A172 (cell line): Measurements from ENCODE around the gene HAP1. TPM values are rescaled to one million over a fixed set of nuclear protein-coding genes. Genes with fewer than 3 reads are reported as not detected.
"Not testable (repeated sequence)": the region's sequence is repeated elsewhere in the genome, so short reads cannot be mapped to it uniquely, and the experiment has no call there.

Source experiments
- DNase-seq: peaks from one replicate; pipeline ENCODE4 v3.0.0-alpha.2; 2015; ENCODE audit warnings: low spot score
- total RNA-seq: library from RNA; depleted of rRNA; stranded (reverse); fragments of >200 nt; shearing (Covaris generic); gene quantifications from 2 replicates; pipeline ENCODE4 v1.2.3, GENCODE V29; 2014

HAP1 gene
- total RNA-seq, 1 experiment from 2014 or later, result 0.43 TPM

DNA sequence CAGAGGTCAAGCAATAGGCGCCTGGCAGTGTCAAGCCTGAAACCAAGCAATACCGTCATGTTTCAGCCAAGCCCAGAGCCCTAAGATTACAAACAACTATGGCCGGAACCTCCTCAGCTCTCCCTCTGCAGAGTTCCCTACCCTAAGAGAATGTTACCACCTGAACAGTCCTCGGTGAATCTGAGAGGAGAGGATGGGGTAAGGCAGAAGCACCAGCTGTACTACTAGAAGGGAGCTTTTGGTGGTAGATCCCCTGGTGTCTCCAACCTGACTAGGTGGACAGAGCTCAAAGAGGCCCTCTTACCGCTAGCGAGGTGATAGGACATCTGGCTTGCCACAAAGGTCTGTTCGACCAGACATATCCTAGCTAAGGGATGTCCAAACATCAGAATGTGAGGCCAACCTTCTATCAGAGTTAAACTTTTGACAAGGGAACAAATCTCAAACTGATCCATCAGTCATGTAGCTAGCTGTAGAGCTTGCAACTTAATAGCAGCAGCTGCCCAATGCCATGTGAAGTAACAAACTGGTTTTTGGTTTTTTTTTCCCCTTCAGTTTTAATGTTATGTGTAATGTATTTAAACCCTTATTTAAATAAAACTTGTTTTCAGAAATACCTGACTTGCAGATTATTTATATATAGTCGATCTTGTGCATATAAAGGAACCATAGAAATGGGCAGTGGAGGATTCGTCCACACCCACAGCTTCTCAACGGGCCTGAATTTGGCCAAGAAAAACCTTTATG is 43.2 kb downstream of the HAP1 start:
- no peak for DNase-seq

DNA sequence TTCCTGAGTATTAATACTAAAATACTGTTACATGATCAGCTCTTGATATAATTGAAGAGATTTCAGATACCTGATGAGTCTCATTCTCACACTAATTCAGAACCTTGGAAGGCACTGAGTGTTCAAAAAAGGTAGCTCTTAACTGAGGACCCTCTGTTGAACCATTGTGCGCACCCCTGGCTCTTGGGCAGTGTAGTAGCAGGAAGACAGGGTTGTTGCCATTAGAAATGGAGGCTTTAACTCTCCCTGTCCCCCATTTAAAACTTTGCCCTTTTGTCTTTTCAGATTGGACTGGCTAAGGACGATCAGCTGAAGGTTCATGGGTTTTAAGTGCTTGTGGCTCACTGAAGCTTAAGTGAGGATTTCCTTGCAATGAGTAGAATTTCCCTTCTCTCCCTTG is 43.9 kb downstream of the HAP1 start:
- no peak for DNase-seq

DNA sequence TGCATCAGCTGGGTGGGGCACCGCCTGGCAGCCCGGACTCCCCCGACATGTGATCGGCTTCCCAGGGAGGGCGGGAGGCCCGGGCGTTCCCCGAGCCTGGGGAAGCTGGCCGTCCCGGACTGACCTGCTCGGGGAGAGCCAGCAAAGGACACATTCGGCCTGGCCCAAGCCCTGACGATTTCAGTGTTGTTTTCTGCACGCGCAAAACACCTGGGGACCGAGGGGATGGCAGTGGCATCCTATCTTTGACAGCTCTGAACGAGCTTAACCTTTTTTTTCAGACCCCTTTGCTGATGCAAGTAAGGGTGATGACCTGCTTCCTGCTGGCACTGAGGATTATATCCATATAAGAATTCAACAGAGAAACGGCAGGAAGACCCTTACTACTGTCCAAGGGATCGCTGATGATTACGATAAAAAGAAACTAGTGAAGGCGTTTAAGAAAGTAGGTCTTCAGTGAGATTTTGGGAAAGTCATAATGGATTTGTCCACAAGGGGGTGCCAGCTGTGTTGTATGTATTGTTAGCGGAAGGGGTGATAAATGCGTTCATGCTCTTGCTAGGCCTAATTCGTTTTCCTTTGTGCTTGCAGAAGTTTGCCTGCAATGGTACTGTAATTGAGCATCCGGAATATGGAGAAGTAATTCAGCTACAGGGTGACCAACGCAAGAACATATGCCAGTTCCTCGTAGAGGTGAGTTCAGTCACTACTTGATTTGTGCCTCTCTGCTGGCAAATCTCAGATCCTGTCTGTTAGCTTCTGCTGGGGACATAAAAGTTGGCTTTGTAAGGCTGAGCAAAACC is 44.7 kb downstream of the HAP1 start:
- DNase-seq, result peak; percentile 58

DNA sequence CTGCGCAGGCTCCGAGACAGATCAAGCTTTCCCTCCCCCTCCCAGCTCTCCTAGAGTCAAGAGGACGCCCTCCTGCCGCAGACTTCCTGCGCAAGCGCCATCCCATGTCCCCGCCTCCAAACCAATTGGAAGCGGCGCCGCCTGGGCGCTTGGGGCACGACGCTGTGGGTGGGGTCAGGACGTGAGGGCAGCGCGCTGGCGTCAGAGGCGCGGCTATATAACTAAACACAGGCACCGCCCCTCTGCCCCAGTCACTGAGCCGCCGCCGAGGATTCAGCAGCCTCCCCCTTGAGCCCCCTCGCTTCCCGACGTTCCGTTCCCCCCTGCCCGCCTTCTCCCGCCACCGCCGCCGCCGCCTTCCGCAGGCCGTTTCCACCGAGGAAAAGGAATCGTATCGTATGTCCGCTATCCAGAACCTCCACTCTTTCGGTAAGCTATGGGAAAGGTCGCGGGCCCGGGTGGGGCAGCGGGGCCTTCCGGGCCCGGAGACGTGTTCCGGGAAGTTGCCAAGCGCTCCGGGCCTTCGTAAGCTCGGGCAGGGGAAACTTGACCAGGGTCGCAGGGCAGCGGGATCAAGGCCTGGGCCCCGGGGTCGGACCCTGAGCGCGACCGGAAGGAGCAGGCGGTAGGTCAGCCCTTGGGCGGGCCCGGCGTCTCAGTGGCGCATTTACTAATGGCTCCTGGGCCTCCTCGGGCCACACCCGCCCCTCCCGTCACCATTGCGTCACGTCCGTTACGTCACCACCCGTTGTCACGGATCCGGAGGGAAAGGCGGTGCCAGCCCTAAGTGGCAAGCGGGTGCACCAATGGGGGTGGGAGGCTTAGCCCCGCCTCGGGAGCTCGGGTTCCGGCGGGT is 45.6 kb downstream of the HAP1 start, which contains the start of gene EIF1:
EIF1 (plus strand) TSS at position 245 of the 856 bp plus-strand sequence; CDS start at position 399, 154 bp downstream.
- DNase-seq, result peak; percentile 99

DNA sequence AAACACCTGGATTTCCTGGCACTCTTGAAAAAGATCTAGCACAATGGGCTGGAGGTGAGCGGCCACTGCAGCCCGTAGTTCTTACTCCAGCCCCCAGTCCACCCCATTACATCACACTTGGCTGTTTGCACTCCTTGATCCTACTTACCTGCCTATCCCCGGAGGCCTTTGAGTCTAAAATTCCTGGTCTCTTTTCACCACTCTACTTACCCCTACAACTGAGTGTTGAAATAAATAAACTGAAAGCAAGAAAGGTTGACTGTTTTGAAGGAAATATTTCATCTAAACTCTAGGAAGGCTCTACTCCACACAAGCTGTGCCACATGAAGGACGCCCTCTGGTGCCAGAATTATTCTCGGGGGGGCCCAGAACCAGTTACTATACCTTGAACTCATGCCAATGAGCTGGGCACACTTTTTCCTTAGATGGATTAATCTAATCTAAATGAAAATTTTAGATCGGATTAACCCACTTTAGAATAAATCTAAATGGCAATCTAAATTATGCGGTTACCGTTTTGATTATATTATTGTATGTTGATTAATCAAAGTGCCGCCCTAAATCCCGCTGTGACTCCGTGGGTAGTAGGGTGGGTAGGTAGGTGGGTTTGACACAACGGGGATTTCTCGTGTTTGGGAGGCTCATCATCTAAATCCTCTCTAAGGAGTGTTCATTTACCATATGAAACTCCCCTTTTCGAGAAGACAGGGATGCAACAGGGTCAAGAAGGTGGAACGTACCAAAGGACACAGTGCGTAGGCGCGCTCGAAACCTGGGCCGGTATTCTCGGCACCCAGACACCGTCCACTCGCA is 46.4 kb downstream of the HAP1 start:
- DNase-seq, result peak; percentile 73

DNA sequence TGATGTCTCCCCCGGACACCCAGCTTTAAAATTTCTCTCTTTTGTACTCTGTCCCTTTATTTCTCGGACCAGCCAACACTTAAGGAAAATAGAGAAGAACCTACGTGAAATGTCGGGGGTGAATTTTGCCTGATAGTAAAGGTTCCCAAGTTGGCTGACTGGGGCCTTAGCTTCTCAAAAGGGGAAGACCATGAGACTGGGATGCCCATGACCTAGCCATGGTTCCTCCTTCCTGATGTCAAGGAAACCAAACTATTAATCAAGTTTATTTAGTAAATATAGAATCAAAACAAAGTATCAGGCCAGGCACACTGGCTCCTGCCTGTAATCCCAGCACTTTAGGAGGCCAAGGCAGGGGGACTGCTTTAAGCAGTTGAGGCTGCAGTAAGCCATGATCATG is 48.2 kb downstream of the HAP1 start:
- DNase-seq, result no peak

DNA sequence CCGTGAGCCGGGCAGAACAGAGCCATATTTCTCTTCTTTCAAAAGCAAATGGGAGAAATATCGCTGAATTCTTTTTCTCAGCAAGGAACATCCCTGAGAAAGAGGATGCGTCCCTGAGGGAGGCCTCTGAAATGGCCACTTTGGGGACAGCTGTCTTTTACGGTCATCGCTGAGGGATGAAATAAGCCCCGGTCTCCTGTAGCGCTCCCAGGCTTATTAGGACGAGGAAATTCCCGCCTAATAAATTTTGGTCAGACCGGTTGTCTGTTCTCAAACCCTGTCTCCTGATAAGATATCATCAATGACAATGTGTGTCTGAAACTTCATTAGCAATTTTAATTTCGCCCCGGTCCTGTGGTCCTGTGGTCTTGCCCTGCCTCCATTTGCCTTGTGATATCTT is 48.7 kb downstream of the HAP1 start:
- not testable (repeated sequence) for DNase-seq

DNA sequence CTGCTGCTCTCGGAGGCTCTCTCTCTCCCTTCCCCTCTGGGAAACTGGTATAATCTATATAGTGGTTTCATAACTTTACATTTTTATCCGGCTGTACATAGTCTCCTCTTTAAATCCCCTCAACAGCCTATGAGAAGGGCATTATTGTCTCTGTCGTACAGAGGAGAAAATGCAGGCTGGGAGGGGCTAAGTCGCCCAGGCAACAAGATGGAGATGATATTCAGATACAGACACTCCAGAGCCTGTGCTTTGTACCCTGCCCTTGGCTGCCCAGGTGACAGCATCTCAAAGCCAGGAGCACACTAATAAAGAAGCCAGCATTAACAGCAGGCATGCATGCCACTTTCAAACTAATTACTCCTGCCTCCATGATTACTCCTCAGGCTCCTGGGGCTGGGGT is 50.4 kb downstream of the HAP1 start:
- no peak for DNase-seq

DNA sequence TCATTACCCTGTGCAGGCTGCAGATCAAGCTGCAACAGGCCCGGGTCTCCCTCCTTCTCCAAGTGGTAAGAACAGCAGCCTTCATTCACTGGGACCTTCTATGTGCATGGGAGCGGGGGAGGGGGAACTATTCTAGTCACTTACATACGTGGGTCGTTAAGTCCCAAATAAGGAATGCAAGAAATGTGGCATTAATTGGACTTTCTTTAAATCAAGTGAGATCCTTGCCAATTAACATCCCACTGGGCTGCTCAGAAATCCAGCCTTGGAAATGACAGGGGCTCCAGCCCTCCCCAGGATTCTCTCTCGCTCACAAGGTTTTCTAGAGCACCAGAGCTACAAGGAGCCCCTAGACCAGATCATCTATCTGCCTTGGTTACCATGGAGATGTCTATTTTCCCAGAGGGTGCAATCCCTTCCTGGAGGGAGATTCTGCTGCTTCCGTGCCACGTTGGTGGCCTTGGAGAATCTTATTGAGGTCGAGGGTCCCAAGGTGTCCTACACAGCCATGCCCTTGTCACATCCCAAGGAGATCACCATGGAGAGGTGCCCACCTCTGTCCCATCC is 50.9 kb downstream of the HAP1 start:
- no peak for DNase-seq

DNA sequence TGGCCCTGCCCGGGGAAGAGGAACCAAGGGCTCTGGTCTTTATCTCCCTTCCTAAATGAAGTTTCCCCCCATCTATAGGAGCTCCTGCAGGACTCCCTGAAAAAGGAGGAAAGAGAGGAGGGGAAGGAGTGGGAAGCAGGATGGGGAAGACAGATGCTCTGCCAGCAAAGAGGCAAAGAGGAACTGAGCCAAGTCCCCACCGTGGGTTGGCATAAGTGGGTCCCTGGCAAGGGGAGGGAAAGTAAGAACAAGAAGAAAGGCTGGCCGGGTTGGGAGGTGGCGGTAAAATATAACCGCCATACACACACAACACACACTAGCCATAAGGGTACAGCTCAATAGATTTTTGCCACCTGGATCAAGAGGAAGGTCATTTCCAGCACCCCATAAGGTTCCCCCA is 51.8 kb downstream of the HAP1 start:
- DNase-seq, result no peak

DNA sequence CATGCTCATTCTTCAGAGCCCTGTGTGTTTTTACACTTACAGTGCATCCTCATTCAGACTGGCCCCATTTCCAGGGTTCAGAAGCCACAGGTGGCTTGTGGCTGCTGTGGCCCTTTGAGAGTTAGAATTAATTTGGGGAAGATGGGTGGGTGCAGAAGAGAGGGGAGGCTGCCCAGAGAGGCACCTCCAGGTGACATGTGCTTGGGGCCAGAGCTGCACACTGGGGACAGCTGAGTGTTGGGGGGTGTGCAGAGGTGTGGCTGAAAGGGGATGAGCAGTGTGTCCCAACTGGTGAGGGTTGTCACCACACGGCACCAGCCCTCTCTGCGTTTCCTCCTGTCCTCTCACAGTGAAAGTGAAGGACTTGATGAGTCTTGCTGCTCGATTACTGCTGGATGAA is 52.7 kb downstream of the HAP1 start:
- DNase-seq, result no peak

DNA sequence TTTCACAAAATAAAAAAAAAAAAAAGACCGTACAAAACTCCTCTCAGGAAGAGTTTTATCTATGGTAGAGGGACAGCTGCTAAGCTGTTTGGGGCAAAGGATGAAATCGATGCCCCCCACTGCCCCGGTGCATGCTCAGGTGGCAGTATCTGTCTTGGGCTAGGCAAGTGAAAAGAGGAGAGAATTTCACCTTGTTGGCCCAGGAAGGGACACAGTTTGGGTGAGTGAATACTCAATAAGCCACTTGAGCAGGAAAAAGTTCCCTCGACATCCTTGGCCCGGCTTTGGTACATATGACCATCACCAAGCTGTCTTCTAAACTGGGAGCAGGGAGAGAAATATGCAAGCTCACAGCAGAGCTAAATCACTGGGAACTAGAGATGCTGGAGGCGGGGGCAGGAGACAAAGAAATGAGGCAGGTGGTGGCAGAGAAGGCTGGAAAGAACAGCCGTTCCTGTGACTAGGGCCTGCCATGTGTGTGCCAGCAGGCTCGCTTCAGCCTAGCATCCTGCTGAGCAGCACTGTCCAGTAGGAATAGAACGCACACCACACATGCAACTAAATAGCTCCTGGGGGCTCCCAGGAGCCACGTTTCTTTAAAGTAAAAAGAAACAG is 53.9 kb downstream of the HAP1 start:
- no peak for DNase-seq

DNA sequence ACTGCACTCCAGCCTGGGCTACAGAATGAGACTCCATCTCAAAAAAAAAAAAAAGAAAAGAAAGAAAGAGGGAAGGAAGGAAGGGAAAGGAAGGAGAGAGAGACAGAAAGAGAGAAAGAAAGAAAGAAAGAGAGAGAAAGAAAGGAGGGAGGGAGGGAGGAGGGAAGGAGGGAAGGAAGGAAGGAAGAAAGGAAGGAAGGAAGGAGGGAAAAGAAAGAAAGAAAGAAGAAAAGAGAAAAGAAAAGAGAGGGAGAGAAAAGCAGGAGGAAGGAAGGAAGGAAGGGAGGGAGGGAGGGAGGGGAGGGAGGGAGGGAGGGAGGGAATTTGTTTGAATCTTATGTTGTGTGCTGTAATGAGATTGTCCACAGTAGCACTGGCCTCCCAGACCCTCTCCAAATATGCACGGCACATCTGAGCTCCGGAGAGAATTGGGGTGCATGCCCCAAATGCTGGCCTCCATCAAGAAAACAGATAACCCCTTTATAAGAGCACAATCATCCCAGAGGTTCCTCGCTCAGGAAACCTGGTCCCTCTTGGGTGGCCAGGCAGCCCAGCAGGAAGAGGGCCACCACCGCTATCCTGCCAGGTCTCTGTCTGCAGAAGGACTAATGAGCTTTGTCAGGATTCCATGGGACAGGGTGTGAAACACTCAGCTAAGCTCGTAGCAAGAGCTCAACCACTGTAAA is 54.6 kb downstream of the HAP1 start:
- no peak for DNase-seq

DNA sequence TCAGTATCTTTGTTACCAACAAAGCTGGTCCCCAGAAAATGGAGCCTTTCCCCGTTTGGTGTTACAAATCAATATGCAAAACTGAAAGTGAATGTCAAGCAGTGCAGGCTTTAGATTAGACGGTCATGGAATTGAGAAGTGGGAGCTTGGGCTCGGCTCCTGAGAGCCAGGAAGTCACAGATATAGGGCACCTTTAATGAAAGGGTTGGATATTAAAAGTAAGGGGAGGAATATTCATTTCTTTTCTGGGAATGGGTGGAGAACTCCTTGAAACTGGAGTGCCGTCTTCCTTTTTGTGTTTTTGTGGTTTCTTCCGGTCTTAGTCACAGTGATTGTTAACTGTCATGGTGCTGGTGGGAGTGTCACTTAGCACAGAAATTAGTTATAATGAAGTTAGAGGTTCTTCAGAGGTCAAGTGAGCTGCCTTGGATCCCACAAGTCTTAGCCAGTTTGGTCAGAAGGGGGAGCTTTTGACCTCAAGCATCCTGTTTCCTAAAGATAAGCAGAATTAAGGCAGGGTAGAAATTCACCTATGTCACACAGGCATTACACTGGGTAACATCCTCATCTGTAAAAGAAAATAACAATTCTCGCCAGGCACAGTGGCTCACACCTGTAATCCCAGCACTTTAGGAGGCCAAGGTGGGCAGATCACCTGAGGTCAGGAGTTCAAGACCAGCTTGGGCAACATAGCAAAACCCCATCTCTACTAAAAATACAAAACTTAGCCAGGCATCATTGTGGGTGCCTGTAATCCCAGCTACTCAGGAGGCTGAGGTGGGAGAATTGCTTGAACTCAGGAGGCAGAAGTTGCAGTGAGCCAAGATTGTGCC is 55.3 kb downstream of the HAP1 start:
- peak; percentile 95 for DNase-seq

DNA sequence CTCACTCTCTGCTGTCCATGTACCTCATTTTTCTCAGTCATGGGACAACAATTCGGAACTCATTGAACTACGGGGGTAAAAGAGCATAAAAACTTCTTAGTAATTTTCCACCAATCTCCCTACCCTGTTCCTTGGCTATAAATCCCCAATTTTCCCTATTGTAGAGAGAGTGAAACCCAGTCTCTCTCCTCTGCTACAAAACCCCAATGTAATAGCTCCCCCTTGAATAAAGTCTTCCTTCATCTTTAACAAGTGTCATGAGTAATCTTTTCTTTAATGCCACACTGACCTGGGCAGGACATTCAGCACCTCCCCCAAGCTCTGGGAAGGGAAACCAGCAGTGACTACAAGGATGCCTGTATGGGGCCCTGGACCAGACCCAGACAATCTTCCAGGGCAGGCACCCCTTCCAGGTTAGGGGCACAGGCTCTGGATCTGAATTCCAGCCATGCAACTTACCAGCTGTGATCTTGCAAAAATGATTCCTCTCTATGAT is 56.0 kb downstream of the HAP1 start:
- peak; percentile 84 for DNase-seq

DNA sequence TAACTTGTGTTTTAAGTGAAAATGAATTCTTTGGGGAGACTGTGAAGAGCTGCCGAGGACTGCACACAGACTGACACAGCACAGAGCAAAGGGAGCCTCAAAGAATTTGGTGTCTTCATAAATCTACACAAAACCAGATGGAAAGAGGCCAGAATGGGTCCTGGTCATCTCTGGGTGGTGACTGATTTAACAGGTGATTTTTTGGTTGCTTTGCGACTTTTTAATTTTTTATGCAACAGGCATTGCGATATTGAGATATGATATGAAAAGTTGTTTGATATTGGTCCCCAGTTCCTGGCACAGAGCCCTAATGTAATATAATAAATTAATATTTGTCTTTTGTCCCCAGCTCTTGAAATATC is 58.4 kb downstream of the HAP1 start:
- DNase-seq, result no peak

DNA sequence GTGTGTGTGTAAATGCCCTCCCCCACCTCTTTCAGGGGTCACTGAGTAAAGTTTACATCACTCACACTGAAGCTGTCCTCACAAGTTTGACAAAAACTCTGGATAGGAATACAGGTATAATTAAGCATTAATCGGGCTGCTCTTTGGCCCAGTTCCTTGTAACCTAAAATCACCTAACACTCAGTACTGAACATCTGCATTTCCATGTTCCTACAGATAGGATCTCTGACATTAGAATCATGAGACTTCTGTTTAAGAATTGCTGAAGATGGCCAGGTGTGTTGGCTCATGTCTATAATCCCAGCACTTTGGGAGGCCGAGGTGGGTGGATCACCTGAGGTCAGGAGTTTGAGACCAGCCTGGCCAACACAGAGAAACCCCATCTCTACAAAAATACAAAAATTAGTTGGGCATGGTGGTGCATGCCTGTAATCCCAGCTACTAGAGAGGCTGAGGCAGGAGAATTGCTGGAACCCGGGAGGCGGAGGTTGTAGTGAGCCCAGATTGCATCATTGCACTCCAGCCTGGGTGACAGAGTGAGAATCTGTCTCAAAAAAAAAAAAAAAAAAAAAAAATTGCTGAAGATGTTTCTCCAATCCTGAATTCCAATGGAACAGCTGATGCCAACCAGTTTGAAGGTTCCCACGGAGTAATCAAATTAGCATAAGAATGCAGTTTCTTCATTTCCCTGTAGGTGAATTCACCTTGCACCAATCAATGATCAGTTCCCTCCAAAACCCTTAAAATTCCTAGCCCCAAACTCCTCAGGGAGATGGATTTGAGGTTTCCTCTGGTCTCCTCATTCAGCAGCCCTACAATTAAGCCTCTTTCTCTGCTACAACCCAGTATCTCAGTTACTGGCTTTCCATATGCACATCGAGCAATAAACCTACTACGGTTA is 59.0 kb downstream of the HAP1 start:
- DNase-seq, result not testable (repeated sequence)
